Inflammatory macrophage (primary cell): Measurements from ENCODE around the gene PAFAH1B2.
"Not testable (repeated sequence)": the region's sequence is repeated elsewhere in the genome, so short reads cannot be mapped to it uniquely, and the experiment has no call there.

Source experiments
- DNase-seq, 2 donors: peaks; one replicate each; pipeline ENCODE4 v3.0.0-alpha.2; 2020 to 2022

Gene PAFAH1B2

DNA sequence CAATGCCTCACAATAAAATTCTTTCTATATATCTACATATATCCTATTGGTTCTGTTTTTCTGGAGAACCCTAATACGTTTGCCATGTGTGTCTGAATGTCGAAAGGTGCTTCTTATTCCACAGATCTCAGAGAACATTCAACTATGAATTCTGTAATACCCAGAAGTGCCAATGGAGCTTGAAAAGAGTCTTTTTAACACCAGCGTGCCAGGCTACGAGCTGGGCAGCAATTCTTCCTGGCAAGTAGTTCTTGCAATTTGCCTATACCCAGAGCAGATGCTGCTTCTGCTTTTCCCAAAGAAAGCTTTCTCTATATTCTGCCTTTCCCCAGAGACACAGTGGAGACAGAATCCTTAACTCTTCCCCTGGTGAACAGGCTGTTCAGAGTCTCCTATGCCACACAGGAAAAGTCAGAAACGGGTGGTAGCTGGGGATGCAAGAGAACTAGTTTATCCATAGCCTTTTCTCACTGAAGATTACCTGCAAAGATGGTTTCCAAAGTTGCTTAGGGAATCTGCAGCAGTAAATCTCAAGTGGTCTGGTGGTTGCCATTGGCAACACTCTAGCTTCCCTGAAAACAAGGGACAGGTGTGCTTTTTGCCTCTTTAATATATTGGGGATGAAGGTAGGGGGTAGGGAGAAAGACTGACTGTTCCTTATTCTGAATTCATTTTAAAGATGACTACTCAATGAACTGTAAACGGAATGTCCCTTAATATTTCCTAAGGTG, 16.8 kb upstream of the PAFAH1B2 start:
- no peak for DNase-seq

DNA sequence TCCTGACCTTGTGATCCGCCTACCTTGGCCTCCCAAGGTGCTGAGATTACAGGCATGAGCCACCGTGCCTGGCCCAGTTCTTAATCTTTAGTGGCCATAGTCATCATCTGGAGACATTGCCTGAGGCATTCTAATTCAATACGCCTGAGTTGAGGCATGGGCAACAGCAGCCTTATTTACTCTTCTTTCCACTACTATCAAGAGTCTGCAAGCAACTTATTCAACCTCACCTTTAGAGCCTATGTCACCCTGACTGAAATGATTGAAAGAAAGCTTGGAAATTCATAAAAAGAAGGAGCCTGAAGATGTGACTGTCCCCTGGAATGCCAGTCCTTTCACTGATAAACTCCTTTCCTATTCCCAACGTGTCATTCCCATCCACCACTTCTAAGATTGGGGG, 15.8 kb upstream of the PAFAH1B2 start:
- no peak for DNase-seq

DNA sequence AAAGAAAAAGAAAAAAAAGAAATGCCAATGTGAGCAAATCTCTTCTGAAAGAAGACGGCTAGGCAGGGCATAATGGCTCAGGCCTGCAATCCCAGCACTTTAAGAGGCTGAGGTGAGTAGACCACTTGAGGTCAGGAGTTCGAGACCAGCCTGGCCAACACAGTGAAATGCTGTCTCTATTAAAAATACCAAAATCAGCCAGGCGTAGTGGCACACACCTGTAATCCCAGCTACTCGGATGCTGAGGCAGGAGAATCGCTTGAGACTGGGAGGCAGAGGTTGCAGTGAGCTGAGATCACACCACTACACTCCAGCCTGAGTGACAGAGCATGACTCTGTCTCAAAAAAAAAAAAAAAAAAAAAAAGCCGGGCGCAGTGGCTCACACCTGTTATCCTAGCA, 13.7 kb upstream of the PAFAH1B2 start:
- DNase-seq, result not testable (repeated sequence)

DNA sequence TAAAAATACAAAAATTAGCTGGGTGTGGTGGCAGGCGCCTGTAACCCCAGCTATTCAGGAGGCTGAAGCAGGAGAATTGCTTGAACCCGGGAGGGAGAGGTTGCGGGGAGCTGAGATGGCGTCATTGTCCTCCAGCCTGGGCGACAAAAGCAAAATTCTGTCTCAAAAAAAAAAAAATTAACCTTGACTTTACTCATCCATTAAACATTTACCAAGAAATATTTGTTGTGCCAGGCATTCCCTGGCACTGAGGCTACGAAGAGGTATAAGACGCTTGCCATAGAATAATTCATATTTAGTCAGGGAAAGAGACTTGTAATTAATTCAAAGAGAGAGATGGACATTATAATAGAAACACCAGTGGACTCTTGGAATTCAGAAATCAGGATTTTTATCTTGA, 13.2 kb upstream of the PAFAH1B2 start:
- no peak for DNase-seq

DNA sequence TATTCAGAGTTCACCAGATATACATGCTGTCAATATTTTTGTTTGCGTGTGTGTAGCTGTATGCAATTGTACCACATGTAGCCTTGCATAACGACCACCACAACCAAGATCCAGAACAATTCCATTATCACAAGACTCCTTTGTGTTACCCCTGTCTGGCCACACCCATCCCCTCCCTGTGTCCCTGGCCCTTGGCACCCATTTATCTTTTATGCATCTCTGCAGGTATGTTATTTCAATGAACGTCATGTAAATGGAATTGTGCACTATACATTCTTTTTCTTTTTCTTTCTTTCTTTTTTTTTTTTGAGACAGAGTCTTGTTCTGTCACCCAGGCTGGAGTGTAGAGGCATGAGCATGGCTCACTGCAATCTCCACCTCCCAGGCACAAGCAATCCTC, 9.7 kb upstream of the PAFAH1B2 start:
- no peak for DNase-seq

DNA sequence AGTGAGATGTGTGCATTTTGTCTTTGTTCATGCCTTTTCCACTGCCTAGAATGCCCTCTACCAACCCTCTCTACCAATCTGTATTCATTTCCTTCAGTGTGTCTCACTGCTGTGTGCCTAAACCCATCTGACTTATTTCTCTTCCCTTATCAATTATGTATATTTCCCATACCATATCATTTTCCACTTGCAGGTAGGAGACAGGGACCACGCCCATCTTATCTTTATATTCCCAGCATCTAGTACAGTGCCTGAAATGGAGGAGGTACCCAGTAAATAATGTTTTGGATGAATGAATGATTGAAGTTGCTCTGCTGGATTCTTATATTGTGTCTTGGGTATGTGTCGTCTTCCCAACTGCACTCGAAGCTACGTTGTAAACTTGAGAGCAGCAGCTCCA, 9.1 kb upstream of the PAFAH1B2 start:
- DNase-seq, result not testable (repeated sequence)

DNA sequence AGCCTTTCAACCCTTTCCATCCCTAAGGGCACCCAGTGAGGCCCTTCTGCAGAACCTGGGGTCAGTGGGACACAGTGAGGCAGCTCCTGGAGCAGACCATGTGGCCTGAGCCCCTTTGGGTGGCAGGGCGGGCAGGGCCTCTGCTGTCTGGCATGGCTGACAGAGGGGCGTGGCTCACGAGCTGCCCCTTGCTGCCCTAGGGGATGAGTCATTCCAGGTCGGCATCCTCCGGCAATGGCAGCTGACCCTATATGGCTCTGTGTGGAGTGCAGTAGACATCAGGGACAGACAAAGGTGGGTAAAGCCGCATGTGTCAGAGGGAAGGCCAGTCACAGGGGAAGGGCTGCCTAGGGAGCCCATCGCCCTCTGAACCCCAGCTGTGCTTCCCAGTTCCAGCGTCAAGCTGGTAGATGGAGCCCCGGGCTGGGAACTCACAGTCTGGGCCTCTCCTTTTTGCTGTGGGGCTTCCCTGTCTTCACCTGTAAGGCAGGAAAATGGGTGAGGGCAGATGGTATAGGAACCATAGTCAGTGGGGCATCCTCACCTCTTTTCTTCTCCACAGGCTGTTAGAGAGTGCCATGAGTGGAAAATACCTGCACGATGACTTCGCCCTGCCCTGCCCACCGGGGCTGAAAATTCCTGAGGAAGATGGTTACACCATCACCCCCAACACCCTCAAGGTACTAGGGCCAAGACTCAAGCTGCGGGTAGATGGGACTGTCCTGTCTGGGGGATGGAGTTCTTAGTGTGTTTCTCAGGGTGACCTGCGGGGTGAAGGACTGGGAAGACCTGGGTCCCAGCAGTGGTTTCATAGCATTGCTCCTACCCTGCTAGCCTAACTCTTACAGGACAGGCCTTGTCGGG, 6.6 kb upstream of the PAFAH1B2 start:
- not testable (repeated sequence) for DNase-seq

DNA sequence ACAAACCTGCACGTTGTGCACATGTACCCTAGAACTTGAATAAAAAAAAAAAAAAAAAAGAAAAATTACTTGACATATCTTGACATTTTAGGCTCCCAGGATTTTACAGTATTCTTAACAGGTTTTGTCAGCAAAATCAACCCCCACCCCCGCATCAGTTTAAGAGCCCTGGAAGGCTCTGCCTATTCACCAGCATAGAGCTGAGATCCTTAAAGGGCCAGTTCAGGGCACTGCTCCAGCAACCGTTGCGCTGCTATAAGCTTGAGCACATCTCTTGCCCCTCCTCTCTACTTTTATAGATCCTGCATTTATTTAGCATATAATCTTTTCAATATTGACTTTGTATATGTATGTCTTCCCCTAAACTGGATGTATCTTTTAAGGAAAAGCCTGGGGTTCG, 697 bp upstream of the PAFAH1B2 start:
- peak; percentile 25 to 47 for DNase-seq

DNA sequence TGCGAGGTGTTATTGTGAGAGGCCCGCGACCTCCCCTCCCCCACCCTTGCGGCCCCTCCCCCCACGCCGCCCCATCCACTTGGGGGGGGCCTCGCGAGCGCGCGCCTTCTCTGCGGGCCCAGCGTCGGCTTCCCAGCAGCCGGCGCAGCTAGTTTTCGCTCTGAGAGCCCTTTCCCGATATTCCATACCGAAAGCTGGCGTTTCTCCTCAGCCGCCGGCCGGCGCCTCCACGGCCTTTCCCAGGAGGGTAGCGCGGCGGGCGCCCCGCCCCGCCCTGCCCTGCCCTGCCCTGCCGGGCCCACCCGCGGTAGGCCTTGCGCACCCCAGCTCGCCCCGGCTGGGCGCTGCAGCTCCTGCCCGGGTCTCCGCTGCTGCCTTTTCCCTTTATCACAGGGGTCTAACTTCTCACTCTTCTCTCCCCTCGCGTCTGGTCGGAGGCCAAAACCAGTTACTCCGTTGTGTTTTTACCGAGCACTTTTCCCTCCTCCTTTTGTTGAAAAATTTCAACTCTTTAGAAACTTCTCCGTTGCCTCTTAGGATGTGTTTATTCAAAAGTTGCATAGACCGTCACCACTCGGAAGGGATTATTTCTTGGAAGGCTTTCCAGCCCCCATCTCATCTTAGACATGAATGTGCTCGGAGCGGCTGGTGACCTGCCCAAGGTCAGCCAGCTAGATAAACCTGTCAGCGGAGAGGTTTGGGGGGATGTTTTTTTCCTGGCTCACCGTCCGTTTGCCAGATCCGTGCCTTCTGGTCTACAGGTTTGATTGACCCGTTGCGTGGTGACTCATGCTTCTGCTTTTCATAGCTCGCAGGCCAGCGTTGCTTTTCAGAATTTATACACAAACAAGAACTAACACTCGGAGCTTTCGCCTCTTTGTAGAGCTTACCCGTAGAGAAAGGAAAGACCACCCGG, 648 bp downstream of the PAFAH1B2 start:
- DNase-seq, result peak; percentile 75 to 83

DNA sequence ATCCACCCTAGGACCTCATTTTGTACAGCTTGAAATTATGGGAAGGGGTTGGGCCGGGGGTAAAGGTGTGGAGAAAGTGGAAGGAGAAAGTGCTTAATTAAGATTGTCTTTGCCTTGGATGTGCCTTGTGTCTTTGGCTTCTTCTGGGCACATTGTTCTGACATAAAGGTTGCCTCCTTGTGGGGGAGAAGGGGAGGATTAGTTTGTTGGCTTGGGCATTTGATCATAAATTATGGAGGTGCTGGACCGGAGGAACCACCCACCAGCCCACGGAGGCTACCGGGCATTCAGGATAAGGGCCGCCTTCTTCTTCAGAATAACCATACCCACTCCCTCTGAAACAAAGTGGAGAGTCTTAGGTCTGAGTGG, 1.3 kb downstream of the PAFAH1B2 start:
- DNase-seq, result peak; percentile 9 to 12

DNA sequence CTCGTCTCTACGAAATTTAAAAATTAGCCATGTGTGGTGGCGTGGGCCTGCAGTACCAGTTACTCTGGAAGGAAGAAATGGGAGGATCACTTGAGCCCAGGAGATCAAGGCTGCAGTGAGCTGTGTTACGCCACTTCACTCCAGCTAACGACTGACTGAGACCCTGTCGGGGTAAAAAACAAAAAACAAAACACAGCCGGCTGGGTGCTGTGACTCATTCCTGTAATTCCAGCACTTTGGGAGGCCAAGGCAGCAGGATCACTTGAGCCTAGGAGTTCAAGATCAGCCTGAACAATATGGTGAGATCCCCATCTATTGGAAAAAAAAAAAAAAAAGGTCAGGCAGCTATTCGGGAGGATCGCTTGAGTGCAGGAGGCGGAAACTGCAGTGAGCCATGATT, 2.4 kb downstream of the PAFAH1B2 start:
- no peak for DNase-seq

DNA sequence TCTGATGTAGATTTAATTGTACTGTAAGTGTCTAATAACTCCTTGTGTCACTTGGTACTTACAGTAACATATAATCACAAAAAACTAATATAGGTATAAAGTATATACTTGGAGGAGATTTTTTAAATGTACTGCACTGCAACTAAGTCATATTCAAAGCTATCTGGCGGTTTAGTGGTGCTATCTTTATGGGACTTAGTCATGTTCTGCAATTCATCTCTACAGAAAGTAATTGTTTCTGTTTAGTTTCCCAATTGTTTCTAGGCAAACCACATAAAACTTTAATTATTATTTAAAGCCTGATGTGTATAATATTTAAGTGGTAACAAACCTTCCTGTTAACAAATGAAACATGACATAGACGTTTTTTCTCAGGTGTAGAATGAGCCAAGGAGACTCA, 8.0 kb downstream of the PAFAH1B2 start:
- no peak for DNase-seq

DNA sequence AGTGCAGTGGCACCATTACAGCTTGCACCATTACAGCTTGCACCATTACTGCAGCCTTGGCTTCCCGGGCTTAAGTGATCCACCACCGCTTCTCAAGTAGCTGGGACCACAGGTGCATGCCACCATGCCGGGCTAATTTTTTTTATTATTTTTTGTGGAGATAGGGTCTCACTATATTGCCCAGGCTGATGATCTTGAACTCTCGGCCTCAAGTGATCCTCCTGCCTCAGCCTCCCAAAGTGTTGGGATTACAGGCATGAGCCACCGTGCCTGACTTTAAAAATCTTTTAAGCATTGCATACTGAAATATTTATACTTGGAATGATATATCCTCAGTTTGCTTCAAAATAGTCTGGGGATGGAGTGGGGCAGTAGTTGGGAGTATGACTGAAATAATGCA, 10.4 kb downstream of the PAFAH1B2 start:
- DNase-seq, result no peak

DNA sequence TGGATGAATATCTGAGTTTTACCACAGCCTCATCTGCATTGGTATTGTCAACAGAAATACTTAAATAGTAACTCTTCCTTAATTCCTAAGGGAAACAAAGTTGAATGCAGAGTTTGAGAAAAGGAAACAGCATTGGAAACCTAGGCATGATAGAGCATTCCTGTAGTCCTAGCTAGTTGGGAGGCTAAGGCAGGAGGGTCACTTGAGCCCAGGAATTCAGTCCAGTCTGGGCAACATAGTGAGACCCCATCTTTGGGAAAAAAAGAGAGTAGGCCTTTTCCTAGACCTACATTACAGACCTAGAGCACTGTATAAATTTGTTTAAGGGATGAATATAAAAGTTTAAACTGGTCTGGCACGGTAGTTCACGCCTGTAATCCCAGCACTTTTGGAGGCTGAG, 13.4 kb downstream of the PAFAH1B2 start:
- no peak for DNase-seq

DNA sequence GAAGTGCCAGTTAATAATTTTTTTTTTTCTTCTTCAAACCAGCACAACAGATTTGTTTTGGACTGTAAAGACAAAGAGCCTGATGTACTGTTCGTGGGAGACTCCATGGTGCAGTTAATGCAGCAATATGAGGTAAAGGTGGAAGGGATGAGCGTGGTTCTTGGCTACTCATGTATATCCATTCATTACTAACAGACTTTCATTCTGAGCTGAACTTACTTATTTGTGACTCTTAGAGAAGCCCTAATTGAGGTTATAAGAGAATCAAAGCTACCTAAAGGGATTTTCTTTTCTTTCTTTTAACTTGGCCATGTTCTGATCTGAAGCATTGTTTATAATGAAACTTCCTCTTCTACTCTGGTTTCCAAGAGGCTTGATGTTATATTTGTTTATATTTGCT, 15.8 kb downstream of the PAFAH1B2 start:
- DNase-seq, result no peak

DNA sequence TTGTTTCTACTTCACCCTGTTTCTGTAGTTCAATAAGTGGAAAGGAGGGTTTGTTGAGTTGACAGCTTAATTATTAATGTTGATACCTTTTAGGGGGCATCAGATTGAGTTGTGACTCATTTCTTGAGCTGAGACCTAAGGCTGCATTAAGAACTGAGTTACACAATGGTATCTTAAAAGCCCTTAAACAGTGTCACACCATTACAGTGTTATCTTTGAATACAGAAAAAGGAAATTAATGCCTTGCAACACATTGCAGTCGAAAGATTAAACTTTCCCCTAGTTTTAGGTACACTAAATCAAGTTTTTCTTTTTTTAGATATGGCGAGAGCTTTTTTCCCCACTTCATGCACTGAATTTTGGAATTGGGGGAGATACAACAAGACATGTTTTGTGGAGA, 16.7 kb downstream of the PAFAH1B2 start:
- DNase-seq, result no peak

DNA sequence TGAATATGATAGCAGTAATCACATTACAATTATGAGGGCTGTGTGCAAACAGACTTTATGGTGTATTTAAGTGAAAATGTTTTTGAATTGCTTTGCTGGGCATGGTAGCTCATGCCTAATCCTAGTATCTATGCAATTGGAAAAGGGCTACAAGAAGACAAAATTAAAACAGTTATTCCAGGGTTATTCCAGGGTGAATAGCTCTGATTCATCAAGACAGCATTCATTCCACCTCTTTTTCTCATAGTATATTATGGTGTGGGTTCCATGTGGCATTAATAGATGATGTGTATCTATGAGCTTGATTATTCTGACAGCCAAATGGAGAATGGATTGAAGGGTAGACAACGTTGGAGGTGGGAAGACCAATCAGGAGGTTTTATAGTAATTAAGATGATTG, 22.4 kb downstream of the PAFAH1B2 start:
- no peak for DNase-seq

DNA sequence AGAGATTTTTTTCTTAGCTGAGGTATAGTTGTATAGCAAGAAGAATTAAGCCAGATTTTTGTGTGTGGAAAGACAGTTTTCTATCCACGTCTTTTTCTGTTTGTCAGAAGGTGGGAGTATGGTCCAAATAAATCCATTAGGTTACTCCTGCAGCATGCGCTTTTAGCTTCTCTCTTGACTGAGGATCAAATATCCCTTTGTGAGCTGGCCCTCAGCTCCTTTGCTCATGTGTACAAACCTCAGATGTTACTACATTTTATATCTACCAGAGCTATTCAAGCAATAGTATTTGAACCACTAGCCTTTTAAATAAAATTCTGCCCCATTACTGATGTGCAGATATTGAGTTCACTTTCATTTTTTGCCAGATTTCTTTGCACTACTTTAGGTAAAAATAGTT, 25.6 kb downstream of the PAFAH1B2 start:
- no peak for DNase-seq

DNA sequence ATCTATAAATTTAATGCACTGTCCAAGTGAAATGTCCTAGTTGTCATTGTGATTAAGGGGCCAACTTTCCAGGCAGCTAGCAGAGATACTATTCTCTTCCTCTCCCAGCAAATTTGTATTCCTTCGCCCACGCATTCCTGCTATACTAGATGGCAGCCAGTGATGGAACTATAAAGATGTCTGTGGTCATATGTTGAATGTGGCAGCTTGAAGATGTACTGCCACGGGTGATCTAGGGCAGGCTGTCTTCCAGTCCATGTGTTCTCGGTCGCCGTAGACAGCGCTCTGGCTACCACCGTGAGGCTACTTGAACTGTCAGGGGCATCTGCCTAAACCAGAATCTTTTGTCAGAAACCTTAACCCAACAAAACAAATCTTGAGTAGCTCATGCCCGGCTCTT, 26.1 kb downstream of the PAFAH1B2 start:
- DNase-seq, result no peak

DNA sequence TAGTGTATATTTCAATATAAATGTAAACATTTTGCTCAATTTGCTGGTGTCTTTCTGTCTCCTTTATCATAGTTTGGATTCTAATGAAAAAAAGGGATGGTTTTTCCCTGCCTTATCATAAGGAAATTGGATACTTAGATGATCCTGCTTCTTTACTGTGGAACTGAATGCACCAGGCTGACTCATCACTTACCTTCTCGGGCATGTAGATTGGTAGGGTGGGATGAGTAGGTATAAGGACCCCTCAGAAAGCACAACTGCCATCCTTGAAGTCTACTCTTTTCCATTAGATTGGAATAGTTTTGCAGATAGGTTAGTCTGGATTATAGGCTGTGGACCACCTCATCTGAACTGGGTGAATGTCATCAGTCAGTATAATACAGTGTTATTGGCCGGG, 26.9 kb downstream of the PAFAH1B2 start:
- DNase-seq, result no peak

DNA sequence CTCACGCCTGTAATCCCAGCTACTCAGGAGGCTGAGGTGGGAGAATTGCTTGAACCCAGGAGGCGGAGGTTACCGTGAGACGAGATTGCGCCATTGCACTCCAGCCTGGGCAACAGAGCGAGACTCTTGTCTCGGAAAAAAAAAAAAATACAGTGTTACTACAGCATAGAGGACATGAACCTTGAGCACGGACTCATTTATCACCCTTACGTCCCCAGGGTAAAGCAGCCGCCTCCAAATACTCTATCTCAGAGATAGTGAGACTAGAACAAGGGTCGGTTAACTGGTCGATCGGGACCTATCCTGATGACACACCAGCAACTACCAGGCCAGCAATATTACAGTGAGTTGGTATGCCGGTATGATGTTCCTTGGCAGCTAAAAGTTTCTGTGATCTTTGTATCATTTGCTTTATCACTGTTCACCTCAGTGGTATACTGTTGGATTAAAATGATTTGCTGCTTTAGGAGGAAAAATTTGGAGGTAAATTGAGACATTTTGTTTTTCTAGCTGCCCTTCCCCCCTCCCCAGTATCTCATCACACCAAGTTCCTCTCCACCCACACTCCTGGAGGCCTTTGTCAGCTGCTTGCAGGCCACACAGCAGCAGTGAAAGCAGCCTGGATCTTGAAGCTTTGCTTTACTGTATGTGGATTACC, 27.4 kb downstream of the PAFAH1B2 start:
- DNase-seq, result peak; percentile 85 to 94

DNA sequence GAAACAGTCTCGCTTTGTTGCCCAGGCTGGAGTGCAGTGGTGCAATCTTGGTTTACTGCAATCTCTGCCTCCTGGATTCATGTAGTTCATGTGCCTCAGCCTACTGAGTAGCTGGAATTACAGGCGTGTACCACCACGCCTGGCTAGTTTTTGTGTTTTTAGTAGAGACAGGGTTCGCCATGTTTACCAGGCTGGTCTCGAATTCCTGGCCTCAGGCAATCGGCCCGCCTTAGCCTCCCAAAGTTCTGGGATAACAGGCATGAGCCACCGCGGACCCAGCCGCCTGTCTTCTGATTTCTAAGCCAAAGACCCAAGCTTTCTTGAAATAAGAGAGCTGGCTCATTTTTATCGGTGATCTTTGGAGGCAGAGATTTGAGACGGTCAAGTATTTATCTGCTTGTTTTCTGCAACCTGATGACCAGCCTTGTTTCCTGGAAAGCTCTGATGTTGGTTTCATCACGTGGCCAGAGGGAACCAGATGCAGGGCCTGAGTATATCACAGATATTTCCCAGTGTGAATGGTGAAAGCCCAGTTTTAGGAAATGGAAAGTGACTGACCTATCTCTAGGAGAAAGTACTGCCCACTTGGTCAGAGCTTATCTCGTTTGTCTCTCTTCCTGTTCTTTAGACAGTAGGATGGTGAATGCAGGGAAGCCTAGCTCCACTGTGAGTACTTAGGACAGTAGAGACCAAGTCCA, 28.8 kb downstream of the PAFAH1B2 start:
- DNase-seq, result peak; percentile 79 to 80
